Measurements from ENCODE around the gene CCDC127. TPM values are rescaled to one million over a fixed set of nuclear protein-coding genes. Genes with fewer than 3 reads are reported as not detected.
"Not testable (repeated sequence)": the region's sequence is repeated elsewhere in the genome, so short reads cannot be mapped to it uniquely, and the experiment has no call there.

Gene CCDC127
- polyA plus RNA-seq, 3 donors: 1.7 to 4.3 (median 2.4) TPM

- 73 to 82% (median 79%) methylated on average over 8 of the region's 8 CpGs for WGBS, 3 donors
- no peak overlapping the region for H3K27ac ChIP-seq (ENCODE audit: low read depth, low read length)
Observed at GRCh38 chr5:206927-207536, 10.9 kb downstream of the CCDC127 start.

- WGBS, 3 donors: 58 to 80% (median 64%) methylated on average over 11 of the region's 11 CpGs
- H3K27ac ChIP-seq (ENCODE audit: low read depth, low read length): no peak overlapping the region
Observed at GRCh38 chr5:206406-206805, 11.5 kb downstream of the CCDC127 start.

- H3K27ac ChIP-seq (ENCODE audit: low read depth, low read length): no peak overlapping the region
- WGBS, 3 donors: 92 to 96% (median 94%) methylated on average over 30 of the region's 30 CpGs
Observed at GRCh38 chr5:204966-205670, 12.8 kb downstream of the CCDC127 start.

GRCh38 chr5:204462-204861 lies 13.5 kb downstream of the CCDC127 start:
- no peak overlapping the region for H3K27ac ChIP-seq (ENCODE audit: low read depth, low read length)

- WGBS, 3 donors: 79 to 93% (median 83%) methylated on average over 6 of the region's 6 CpGs
- H3K27ac ChIP-seq (ENCODE audit: low read depth, low read length): no peak overlapping the region
Observed at GRCh38 chr5:204001-204400, 14.0 kb downstream of the CCDC127 start.

GRCh38 chr5:203246-203930 lies 14.6 kb downstream of the CCDC127 start:
- 90 to 93% (median 92%) methylated on average over 26 of the region's 26 CpGs for WGBS, 3 donors
- H3K27ac ChIP-seq (ENCODE audit: low read depth, low read length): no peak overlapping the region

GRCh38 chr5:201672-202071 lies 16.3 kb downstream of the CCDC127 start:
- WGBS, 3 donors: 85 to 95% (median 92%) methylated on average over 8 of the region's 8 CpGs
- no peak overlapping the region for H3K27ac ChIP-seq (ENCODE audit: low read depth, low read length)

- 53 to 64% (median 62%) methylated on average over 4 of the region's 4 CpGs for WGBS, 3 donors
Observed at GRCh38 chr5:200985-201384, 17.0 kb downstream of the CCDC127 start.

GRCh38 chr5:199950-200645 lies 17.9 kb downstream of the CCDC127 start:
- no peak overlapping the region for H3K27ac ChIP-seq (ENCODE audit: low read depth, low read length)
- 85 to 92% (median 91%) methylated on average over 23 of the region's 23 CpGs for whole genome bisulfite sequencing, 3 donors

More at GRCh38 chr5:200985-201384, 17.0 kb downstream of the CCDC127 start:
- H3K27ac ChIP-seq (ENCODE audit: low read depth, low read length): no peak overlapping the region

GRCh38 chr5:199197-199949 lies 18.6 kb downstream of the CCDC127 start:
- no peak overlapping the region for H3K27ac ChIP-seq (ENCODE audit: low read depth, low read length)
- 93 to 97% (median 96%) methylated on average over 16 of the region's 16 CpGs for WGBS, 3 donors

GRCh38 chr5:198516-199196 lies 19.3 kb downstream of the CCDC127 start:
- H3K27ac ChIP-seq (ENCODE audit: low read depth, low read length): no peak overlapping the region
- WGBS, 3 donors: 95 to 97% (median 97%) methylated on average over 21 of the region's 21 CpGs

GRCh38 chr5:197892-198489 lies 20.0 kb downstream of the CCDC127 start:
- H3K27ac ChIP-seq (ENCODE audit: low read depth, low read length): no peak overlapping the region
- WGBS, 3 donors: 82 to 87% (median 86%) methylated on average over 12 of the region's 12 CpGs

- H3K27ac ChIP-seq (ENCODE audit: low read depth, low read length): not testable (repeated sequence)
- 53 to 61% (median 60%) methylated on average over 18 of the region's 18 CpGs for WGBS, 3 donors
Observed at GRCh38 chr5:197031-197430, 20.9 kb downstream of the CCDC127 start.

- H3K27ac ChIP-seq (ENCODE audit: low read depth, low read length): no peak overlapping the region
- 77 to 91% (median 78%) methylated on average over 7 to 9 of the region's 10 CpGs for WGBS, 3 donors
Observed at GRCh38 chr5:196350-196749, 21.6 kb downstream of the CCDC127 start.

- H3K27ac ChIP-seq (ENCODE audit: low read depth, low read length): no peak overlapping the region
Observed at GRCh38 chr5:195401-196160, 22.4 kb downstream of the CCDC127 start.

GRCh38 chr5:194603-195209 lies 23.2 kb downstream of the CCDC127 start:
- 92% methylated on average over 36 of the region's 36 CpGs for whole genome bisulfite sequencing, 3 donors

More at GRCh38 chr5:195401-196160, 22.4 kb downstream of the CCDC127 start:
- WGBS, 3 donors: 78 to 82% (median 81%) methylated on average over 33 of the region's 33 CpGs

More at GRCh38 chr5:194603-195209, 23.2 kb downstream of the CCDC127 start:
- H3K27ac ChIP-seq (ENCODE audit: low read depth, low read length): no peak overlapping the region
